ENCODE measurements around the gene PIGS.

GRCh38 chr17:28508211-28508724, 63.1 kb downstream of the PIGS start:
- TF ChIP-seq CTCF (IDR thresholded peaks at IDR 0.05) (no peak), POLR2A (IDR thresholded peaks at IDR 0.05) (no peak)
